GM03348 (cell line): ENCODE measurements around the gene INSM1.

Experiments used
- DNase-seq: peaks from one replicate; pipeline ENCODE4 v3.0.0; 2012; ENCODE audit warnings: low spot score

INSM1 gene

DNA sequence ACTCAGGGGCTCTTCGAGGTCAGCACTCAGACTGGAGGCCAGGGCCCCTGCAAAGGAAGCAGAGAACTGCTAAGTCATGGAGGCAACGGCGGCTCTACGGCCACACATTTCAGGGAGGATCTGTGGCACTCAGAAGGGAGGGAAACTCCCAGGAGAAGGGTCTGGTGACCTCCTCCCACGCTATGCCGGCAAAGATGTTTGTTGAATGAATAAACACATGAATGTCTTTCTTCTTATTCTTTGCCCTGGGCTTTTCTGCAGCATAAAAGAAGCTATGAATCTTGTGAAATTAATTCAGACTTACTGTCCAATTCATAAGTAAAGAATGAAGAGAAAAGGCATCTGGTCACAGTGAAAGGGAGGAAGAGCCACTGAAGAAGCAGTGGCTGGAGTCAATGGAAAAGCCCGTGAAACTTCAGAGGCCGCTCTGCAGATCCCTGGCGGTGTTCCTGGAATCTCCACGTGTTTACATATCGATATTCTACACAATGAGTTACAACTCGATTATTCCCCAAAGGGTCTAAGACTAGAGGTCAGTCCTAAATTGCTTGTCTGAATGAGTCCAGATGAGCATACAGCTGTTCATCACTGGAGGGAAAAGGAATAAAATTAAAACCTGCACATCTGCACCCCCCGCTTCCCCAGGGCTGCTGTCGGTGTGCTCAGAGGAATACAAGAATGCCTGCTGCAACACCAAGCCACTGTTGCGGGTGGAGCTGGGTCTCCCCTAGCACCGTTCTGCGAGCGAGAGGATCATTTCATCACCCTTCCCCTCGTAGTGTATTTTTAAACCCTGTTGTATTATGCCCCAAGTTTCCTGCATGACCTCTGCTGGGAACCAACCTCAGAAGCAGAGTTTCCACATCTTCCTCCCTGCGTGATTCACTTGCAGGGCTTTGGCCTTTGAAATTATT lies 25.6 kb downstream of the INSM1 start:
- DNase-seq, result no peak

DNA sequence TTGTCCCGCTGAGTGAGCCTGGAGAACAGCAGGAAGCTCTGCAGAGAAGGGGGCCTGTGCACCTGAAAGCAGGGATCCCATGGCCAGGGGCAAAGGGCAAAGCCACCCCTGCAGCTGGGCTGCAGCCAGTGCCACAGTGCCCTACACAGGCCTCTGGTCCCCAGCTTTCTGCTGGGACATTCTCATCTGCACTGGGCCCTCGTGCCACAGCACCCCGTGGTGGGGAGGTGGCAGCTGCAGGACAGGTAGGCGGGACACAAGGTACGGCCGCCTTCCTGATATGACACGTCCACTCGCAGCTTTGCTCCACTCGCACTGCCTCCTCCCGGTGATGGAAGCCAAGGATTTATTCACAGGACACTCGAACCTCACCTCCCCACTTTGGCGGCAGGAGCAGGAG lies 27.2 kb downstream of the INSM1 start:
- DNase-seq, result no peak

DNA sequence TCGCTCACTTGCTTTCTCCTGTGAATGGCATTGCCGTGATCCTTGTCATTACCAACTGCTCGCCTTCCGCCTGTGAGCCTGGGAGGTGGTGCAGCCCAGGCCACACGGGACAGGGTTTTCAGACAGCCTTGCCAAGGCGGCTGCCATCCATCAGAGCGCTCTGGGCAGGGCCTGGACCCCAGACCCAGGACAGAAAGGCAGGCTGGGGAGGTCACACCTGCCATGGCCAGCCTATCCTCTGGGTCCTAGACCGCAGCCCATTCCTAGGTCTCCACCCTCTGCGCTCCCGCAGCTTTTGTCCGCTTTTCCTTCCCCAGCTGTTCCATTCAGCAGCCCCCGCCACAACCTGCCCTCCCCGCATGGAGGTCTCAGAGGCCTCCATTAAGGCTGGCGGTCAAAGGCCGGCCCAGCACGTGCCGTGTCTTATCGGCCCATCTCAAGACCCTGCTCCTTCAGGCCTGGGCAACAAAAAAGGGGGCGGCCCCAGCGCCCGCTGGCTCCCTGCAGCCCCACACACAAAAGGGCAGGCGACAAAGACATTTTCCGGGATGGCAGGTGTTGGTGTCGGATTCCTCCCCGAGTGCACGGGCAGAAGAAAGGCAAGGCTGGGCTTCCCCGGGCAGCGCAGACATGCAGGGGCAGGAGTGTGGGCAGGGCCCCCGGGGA lies 28.1 kb downstream of the INSM1 start:
- DNase-seq, result no peak

DNA sequence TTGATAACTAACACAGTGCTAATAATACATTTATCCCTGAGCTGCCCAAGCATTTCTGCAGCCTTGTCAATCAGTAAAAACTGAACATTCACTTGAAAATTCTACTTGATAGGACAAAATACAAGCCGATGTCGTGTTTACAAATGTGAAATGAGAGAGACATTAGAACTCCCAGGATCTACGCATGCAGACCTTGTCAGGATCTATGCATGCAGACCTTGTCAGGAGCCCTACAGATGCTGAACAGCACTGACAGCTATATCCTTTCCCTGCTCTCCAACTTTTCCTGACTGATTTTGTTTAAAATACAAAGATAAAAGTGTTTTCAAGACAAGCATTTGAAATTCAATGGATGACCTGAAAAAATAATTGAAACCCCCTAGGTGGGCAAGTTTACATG lies 28.9 kb downstream of the INSM1 start:
- no peak for DNase-seq

DNA sequence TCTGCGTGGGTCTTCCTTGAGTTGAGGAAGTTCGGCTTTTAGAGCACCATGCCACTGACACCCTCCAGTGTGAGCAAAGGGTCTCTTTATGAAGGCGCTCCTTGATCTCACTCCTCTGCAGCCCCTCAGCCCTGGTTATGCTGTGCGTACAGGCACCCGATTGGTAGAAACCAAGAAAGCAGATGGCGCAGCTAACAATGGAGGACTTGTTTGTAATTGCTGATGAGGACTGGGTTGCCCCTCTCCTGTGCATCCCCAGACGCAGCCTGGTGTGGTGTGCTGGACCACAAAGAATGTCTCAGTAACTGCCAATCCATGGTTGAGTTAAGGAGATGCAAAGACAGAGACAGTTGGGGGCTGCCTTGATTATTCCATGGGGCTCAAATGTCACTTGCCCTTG lies 30.2 kb downstream of the INSM1 start:
- DNase-seq, result no peak

DNA sequence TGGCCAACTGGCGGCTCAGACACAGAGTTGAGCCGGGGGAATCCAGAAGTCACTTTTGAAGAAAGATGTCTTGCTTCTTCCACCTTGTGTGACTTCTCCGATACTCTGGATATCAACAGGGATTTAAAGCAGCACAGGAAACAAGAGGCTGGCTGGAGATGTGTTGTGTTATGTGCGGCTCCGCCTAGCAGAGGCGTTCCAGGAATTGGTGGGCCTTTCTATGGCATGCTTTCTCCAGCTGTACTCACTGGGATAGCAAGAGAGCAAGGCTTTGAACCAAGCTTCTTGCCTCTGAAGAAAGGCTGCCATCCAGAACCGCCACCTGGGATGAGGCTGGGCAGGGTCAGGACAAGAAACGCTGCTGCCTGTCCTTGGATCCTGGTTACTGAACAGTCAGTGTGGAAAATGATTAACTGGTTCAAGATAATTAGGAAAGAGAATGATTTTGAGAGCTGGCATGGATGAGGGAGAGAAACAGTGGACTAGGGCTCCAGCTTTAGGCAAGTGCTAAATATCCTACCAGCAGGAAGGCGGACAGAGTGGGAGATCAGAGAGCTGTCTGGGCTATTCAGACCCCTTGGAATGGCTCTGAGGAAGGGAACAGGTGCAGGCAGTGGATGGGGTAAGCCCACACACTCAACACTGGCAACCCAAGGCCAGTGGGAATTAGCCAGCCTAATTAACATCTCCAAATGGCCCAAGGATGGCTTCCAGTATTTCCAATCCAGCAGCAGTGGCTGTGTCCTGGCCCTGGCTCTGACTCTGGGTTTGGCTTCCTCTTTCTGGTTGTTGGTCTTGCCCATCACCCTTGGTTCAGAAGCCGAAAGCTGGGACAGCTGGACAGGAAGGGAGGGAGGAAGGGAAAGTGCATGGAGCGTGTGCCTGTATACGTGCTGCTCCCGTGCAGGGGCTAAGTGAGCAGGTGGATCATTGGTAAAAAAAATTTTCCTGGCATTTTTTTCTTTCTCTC lies 31.9 kb downstream of the INSM1 start:
- DNase-seq, result peak; percentile 24

DNA sequence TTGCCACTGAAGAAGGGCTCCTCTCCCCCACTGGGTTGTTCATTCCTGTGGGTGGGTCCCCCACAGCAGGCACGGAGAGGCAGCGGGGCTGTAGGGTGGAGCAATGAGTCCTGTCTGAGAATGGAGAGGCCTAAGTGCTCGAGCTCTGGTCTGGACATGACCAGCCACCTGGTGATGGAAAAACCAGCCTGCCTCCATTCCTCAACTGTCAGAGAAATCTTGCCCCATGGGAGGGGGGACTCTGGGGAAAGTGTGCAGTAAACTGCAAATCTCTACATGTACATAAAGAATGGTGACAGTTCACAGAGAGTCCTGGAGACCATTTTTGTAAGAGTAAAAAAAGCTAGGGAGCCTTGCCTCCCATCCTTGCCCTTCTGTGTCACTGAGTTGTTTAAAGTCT lies 34.1 kb downstream of the INSM1 start:
- DNase-seq, result no peak

DNA sequence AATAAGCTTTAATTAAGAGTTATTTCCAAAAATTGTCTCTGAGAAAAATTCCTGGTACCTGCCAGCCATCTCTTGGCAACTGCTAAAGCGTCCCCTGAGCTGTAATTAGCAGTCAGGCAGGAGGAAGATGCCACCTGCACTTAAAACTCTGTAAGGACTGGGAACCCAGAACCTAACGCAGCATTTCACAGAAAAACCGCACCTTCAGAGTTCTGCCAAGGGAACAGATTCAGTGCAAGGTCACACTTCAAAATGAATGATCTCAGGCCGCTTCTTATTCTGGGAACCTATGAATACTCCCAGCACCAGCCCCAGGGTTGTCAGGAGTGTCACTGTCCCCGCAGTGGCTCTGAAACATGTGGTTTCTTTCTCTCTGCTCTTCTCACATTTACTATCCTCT lies 36.7 kb downstream of the INSM1 start:
- no peak for DNase-seq

DNA sequence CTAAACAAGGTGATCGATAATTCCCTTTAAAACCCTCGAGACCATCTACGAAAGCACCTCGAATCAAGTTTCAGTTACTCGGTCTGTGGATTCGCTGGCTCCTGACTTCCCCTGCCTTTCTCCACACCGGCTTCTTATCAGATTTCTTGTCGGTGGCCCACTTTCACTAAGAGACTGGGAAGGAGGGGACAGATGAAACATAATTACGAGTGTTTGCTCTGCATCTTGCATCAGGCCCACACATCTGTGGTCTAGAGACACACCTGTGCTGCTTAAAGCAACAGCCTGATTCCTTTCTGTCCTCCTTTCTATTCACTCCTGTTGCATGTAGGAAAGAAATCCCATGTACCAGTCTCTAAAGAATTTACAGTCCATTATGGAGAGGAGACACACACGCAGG lies 37.7 kb downstream of the INSM1 start:
- DNase-seq, result no peak

DNA sequence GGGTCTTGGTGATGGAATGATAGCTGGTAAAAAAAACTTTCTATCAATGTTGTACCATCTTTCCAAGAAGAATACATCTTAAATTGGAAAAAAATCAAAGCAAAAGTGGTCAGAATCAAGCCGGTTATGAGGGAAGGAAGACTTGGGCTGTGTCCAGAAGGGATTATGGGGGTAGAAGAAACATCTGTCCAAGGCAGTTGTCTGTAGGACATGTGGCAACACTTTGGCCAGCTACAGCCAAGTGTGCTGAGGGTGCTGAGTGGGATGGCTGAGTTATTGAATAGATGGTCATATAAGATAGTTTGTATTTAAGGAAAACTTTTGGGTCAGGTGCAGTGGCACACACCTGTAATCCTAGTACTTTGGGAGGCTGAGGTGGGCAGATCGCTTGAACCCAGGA lies 38.4 kb downstream of the INSM1 start:
- DNase-seq, result no peak

DNA sequence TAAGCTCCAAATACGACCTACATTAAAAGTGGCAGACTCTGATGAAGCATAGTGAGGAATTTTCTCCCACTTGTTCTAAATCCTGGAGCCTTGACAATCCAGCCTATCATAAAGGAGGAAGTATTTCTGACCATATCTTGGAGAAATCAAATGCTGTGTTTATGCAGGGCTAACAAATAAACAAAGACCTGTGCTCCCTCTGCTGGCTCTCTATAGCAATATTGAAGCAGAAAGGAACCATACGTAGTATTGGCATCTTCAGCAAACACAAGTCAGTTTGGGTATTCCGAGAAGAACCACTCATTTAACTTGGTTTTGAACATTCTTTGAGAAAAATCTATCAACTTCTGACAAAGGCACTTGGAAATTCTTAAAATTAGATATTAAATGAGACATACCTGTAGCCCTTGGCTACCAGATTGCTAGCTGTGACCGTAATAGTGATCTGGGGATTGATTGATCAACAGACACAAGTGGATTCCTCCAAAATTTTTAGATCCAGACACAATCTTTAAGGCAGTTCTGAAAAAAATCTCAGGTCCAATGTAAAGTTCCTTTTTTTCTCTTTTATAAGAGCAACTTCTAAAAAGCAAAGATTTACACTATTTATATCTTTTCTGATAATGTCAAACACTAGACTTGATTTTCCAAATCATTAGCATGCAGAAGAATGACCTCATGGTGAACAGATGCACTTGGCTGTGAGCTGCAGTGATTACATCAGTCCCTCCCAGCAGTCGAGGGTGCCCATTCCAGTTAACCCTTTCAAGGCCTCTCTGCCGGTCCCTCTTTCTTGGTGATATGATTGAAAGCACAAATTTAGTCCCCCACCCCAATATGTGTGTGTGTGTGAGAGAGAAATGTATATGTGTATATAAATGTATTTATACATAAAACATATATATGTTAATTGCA lies 40.2 kb downstream of the INSM1 start:
- DNase-seq, result peak; percentile 31

DNA sequence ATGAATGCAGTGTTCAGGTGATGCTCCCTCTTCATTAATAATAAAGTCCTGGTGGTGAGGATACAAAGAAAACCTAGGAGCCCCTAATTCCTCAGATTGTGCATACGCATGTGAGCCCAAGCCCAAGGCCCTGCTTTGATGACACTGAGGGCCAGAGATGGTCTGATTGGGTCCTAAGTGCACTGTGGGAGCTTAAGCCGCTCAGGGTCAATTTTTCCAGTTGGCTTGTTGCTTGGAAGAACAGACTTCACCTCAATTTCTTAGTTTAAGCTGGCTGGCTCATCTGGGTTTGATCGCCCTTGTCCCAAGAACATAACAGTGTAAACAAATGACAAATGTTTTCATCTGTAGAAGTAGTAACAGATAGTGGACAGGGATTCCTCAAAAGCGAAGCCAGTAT lies 41.4 kb downstream of the INSM1 start:
- no peak for DNase-seq

DNA sequence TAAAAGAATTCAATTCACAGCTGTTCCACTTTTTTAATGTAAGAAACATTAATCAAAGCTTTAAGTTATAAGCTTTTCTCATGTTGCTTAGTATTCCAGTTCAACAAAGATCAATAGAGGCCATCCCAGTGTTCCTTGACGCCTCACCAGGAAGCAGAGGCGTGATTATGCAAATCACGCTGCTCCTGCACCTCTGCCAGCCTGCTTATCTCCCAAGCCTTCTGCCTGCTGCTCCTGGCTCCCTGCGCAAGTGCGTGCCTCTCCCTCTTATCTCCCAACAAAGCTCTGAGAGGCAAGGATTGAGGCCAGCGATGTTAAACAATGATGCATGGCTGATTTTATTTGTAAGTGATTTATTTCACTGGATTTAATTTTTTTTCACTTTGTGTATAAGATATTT lies 42.8 kb downstream of the INSM1 start:
- no peak for DNase-seq

DNA sequence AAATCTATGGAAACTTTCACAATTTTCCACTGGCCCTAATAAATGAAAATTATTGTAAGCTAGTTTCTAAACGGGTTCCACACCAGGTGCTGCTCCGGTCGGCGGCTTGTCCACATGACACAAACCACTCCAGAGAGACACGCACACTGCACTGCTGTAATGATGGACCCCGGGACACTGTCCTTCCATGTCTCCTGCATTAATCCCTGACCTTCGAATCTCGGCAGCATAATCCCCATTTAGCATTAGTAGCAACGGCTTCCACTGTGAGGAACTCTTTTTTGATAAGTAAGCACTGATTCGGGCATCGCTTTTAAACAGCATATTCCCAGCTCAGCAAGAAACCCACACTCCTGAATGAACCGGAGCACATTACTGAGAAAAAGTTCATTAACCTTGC lies 43.5 kb downstream of the INSM1 start:
- no peak for DNase-seq

DNA sequence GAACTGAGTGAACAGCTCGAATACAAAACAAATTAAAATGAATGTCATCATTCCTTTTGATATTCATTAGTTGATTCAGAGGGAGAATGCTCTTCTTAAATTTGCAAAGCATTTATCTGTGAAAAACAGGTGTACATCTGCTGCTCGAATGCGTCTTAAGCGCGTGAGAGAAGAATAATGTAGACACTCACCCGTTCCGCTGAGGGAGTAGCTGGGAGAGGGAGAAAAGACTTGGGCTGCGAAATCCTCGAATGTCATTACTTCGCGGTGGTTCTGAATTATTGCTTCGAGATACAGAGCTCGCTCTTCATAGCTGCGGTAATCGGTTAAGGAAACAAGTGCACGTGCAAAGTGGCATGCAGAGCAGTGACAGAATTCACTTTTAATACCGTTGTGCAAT lies 43.9 kb downstream of the INSM1 start:
- no peak for DNase-seq

DNA sequence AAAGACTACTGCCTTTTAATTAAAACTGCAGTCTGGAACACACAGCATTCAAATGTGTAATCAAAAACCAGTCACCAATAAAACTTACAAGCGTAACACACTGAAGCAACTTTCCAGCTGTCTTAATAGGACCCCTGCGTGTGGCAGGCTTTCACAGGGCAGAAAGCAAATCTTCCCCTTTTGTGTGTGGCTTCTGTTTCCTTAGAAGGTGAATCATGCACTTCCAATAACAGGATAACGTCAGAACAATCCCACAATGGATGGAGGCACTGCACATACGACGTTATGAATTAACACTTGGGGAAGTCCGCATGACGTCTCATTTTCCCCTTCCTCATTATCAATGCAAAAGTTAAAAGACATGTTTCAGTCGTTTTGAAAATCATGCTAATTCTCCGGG lies 44.8 kb downstream of the INSM1 start:
- no peak for DNase-seq

DNA sequence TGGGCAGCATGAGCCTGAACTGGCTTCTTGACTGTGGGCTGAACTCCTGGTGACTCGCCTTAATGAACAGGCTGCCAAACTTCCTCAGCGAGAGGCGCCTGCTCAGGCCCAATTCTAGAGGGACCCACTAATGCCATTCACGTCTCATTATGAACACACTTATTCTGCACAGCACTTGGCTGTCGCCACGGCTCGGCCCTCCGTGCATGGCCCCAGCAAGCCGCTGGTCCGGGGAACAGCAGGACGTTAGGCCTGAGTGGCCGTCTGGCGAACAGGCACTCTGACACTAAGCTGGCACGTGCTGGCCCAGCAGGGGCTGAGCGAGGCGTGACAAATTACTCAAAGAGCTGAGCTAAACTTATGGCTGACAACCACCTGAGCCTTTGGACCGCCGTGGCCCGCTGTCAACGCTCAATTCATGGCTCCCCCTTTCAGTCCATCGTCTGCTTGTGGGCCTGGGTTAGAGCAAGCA lies 45.9 kb downstream of the INSM1 start:
- DNase-seq, result no peak

DNA sequence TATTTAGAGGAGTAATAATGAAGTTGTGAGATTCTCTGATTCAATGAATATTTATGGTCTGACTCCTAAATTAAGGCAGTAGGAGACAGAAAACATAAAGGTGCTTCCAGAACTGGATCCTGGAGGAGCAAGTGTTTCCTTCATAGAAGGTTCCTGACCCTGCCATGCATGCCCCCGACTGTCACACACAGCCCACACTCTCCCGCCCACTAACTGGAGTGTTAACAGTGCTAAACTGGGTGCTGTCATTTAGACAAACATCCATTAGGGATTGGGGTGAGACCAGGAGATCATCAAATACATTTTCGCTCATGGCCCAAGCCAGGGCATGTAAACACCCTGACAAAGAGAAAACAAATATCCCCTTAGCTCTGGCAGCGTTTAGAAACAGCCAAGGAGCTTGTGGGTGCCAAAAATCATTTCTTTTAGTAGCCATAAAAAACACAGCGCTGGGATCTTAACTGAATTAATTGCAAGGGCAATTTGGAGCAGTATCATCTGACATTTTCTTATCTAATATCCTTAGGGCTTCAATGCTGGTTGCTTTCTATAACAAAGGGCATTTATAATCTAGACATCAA lies 46.8 kb downstream of the INSM1 start:
- DNase-seq, result no peak

DNA sequence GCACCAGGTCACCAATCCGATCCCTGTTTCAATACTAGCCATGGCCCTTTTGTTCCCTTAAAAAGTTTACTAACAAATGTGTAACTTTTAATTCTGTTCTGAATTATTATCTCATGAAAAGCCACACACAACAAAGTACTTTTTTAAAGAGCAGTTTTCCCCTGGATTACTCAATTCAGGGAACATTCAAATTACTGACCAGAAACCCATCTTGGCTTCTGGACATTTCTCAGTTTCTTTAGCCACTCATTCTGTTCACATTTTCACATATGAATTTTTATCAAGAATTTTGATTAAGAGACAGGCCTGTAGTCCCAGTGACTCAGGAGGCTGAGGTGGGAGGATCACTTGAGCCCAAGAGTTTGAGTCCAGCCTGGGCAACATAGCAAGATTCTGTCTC lies 47.4 kb downstream of the INSM1 start:
- no peak for DNase-seq

DNA sequence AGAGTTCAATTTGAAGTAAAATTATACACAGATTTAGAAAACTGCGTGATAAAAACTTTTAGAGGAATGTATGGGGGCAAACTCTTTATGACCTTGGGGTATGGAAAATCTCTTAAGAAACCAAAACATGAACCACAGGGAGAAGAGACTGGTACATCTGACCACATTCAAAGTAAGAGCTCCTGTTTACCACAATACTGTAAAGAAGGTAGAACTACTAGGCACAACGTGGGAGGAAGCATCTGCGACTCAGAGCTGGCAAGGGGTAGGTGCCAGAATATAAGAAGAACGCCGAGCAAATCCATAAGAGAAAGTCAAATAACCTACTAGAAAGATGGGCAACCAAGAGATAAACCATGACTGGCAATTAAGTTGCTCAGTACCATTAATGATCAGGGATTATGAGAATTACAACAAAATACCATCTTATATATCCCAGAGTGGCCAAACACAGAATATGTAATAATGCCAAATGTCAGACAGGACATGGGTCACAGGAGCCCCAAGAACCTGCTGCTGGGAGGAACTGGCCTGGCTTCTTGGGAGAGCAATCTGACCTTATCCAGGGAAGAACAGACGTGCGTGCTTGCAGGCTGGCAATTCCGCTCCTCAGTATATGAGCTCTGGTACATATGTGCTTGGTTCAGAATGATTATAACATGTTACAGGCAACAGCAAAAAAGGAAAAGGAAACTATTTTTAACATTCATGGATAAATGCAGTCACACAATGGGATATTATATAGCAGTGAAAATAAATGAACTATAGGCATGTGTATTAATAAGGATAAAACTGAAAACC lies 50.2 kb downstream of the INSM1 start:
- no peak for DNase-seq
